ENCODE data around the gene VPS13D. TPM values are rescaled to one million over a fixed set of nuclear protein-coding genes. Genes with fewer than 3 reads are reported as not detected.
A peak's percentile ranks its signal among the peaks of the same experiment; 100 is the strongest.

VPS13D gene
- total RNA-seq, 2 donors from 2014 or later, result 54.0 to 63.3 TPM

DNA sequence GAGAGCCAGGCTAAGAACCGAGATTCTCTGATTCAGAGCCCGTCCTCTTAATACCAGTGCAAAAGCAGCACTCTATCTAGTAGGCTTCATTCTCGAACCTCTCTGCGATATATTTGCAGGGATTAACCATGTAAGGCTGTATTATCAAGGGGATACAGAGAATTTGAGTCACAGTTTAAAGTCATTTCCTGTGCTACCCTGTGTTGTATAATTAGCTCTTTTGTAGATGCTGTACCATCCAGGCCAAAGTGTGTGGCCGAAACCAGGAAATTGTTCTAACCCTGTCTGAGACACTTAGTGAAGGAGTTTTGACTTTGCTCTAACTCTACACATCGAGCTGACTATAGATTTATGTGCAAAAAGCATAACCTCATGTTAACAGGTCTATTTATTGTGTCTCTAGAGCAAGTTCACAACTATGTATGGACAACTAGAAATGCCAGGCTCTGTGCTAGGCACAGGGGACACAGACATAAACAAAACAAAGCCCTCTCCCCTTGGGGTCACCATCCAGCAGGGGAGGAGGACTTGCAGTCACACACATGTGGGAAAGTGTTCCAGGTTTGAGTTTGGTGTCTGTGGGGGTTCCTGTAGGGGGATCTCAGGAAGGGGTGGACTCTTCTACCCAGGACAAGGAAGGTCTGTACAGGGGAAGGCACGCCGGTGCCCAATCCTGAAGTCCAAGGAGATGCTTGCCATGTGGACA lies 206.0 kb downstream of the VPS13D start:
- WGBS, 2 donors, result 72 to 87% methylated on average over 8 of the region's 8 CpGs
- ATAC-seq, result no peak
- no peak overlapping the region for H3K4me3 ChIP-seq
- no peaks in the 10 kb centered on the region for H3K36me3 ChIP-seq (replicated peaks in 1 of 2; ENCODE audit: insufficient read depth in 1 of 2, low read depth in 2 of 2)
- peak overlapping the region in 2 of 4 donors; percentile 9 to 31 for H3K27ac ChIP-seq
- H3K27me3 ChIP-seq, result no peaks in the 10 kb centered on the region
- no peaks in the 10 kb centered on the region for H3K9me3 ChIP-seq
- TF ChIP-seq POLR2A (IDR thresholded peaks at IDR 0.05), result no peak
- TF ChIP-seq, protein P1, sequence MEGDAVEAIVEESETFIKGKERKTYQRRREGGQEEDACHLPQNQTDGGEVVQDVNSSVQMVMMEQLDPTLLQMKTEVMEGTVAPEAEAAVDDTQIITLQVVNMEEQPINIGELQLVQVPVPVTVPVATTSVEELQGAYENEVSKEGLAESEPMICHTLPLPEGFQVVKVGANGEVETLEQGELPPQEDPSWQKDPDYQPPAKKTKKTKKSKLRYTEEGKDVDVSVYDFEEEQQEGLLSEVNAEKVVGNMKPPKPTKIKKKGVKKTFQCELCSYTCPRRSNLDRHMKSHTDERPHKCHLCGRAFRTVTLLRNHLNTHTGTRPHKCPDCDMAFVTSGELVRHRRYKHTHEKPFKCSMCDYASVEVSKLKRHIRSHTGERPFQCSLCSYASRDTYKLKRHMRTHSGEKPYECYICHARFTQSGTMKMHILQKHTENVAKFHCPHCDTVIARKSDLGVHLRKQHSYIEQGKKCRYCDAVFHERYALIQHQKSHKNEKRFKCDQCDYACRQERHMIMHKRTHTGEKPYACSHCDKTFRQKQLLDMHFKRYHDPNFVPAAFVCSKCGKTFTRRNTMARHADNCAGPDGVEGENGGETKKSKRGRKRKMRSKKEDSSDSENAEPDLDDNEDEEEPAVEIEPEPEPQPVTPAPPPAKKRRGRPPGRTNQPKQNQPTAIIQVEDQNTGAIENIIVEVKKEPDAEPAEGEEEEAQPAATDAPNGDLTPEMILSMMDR (IDR thresholded peaks at IDR 0.05), result no peak
- peaks cover 30% of the 10 kb centered on the region for H3K4me1 ChIP-seq
- intact Hi-C loops (cut with DNase I), result no loop called here
- DNase-seq, result no peak

DNA sequence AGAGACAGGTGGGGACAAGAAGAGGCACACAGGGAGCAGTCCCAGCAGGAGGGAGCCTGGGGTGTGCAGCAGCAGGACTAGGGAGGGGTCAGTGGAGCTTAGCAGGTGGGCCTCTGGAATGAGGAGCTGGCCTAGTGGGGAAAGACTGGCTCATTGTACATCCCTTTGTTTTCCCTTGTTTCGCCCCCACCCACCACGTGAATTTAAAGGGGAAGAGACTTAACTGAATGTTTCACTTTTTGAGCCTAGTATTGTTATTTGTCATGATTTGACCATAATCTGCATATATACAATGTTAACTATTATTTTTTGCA lies 206.5 kb downstream of the VPS13D start:
- WGBS, 2 donors, result 81 to 92% methylated on average over 2 of the region's 2 CpGs
- DNase-seq, result no peak
- no peaks in the 10 kb centered on the region for H3K27me3 ChIP-seq
- H3K27ac ChIP-seq, result no peak overlapping the region
- H3K4me1 ChIP-seq, result peaks cover 30% of the 10 kb centered on the region
- no peak for ATAC-seq
- no peaks in the 10 kb centered on the region for H3K36me3 ChIP-seq (replicated peaks in 1 of 2; ENCODE audit: insufficient read depth in 1 of 2, low read depth in 2 of 2)
- H3K9me3 ChIP-seq, result no peaks in the 10 kb centered on the region
- intact Hi-C loops (cut with DNase I), result no loop called here
- no peak for TF ChIP-seq POLR2A (IDR thresholded peaks at IDR 0.05)
- TF ChIP-seq, protein P1 (IDR thresholded peaks at IDR 0.05), result no peak
- no peak overlapping the region for H3K4me3 ChIP-seq

DNA sequence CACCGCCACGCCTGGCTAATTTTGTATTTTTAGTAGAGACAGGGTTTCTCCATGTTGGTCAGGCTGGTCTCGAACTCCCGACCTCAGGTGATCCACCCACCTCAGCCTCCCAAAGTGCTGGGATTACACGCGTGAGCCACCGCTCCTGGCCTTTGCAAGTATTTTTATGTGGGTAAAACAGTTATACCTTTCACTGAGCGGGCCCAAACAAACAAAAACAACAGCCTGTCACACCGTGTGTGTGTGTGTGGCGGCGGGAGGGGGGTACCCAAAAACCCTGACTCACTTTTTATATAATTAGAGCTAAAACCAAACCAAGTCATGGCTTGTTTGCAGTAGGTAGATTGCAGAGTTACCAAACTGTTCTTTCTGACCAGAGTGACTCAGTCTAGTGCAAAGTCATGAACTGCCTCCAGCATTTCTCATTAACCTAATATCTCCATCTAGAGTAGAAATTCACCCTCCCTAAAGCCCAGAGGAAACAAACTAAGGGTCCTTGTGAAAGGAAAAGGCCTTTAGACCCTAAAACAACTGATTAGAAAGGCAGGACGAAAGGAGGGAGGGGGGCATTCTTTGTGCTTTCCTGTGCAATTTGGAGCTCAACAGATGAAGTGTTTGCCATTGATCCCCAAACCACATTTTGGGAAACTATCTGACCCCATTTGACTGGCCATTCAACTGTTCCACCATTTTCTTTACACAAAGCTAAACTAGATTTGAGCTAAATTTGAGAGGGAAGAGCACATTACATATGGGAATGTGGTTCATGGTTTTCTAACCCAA lies 207.2 kb downstream of the VPS13D start:
- no peaks in the 10 kb centered on the region for H3K9me3 ChIP-seq
- H3K27me3 ChIP-seq, result no peaks in the 10 kb centered on the region
- no peak for ATAC-seq
- TF ChIP-seq, protein P1 (IDR thresholded peaks at IDR 0.05), result no peak
- no peak for TF ChIP-seq POLR2A (IDR thresholded peaks at IDR 0.05)
- no peak overlapping the region for H3K27ac ChIP-seq
- WGBS, 2 donors, result 90 to 98% methylated on average over 12 of the region's 12 CpGs
- H3K4me1 ChIP-seq, result peaks cover 30% of the 10 kb centered on the region
- H3K4me3 ChIP-seq, result no peak overlapping the region
- intact Hi-C loops (cut with DNase I), result no loop called here
- DNase-seq, result no peak
- no peaks in the 10 kb centered on the region for H3K36me3 ChIP-seq (replicated peaks in 1 of 2; ENCODE audit: insufficient read depth in 1 of 2, low read depth in 2 of 2)

DNA sequence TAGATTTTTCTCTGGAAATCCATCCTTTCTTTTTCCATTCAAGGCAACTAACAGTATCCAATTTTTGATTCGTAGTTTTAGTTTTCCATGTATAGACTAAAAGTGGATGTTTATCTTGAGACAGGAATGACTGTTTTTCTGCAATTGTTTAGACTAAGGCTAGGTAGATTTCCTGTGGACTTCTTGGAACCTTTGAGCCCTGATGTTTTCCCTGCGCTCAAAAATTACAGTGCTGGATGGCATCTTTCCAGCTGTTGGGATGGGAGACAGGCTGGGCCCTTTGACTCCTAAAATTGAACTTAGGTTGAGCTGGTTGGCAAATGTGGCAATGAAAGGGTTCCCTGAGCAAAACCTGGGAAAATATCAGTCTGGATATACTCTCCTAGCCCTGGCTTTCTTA lies 207.8 kb downstream of the VPS13D start:
- DNase-seq (no peak), ATAC-seq (no peak)
- no peaks in the 10 kb centered on the region for H3K27me3 ChIP-seq
- no peak for TF ChIP-seq POLR2A (IDR thresholded peaks at IDR 0.05)
- TF ChIP-seq, protein P1 (IDR thresholded peaks at IDR 0.05), result no peak
- WGBS, 2 donors, result 95 to 96% methylated on average over 2 of the region's 2 CpGs
- intact Hi-C loops (cut with DNase I), result no loop called here
- H3K9me3 ChIP-seq, result no peaks in the 10 kb centered on the region
- no peak overlapping the region for H3K4me3 ChIP-seq
- H3K27ac ChIP-seq, result no peak overlapping the region
- peaks cover 27% of the 10 kb centered on the region for H3K4me1 ChIP-seq
- H3K36me3 ChIP-seq (replicated peaks in 1 of 2; ENCODE audit: insufficient read depth in 1 of 2, low read depth in 2 of 2), result no peaks in the 10 kb centered on the region

Data from body of pancreas (tissue), 4 donors.